HG03103 (cell line): ENCODE data around the gene TRAPPC4.
"Not testable (repeated sequence)": the region's sequence is repeated elsewhere in the genome, so short reads cannot be mapped to it uniquely, and the experiment has no call there.

Experiments used
- ATAC-seq: cut with Tn5 transposase; IDR thresholded peaks from one replicate; pipeline ENCODE4 v1.9.1; 2021; ENCODE audit warnings: low read depth; ENCODE audit not compliant: unreplicated experiment

The TRAPPC4 gene

DNA sequence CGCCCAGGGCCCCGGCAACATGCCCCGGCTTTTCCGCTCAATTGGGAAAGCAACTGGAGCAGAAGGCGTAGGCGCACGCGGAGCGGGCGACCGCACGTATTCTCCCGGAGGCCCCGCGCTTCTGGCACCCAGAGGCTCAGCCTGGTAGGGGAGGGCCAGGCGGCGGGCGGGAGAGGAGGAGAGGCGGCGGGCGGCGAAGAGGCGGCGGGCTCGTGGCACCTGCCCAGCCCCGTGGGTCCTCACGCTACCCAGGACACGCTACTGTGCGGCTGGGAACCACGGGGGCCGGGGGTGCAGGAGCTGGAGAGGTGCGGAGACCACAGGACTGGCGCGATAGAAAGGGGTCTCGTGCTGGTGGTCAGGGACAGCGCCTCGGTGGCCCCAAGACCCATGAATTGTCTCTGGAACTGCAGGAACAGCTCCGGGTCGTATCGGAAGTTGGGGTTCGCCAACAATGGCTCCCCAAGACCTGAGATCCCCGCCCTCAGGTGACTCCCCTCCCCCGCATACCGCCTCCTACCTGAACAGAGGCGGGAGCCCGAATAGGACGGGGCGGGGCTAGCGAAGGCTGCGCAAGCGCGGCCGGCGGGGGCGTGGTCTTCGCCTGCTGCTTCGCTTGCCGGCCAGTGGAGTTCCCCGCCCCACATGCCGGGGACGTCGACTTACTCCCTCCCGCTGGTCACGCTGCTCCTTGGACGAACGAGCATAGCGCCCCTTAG, 11.9 kb downstream of the TRAPPC4 start, which contains the start of gene SLC37A4:
Gene SLC37A4, minus strand, starts transcription at position 549 of the 719 bp plus-strand sequence.
- peak; percentile 74 for ATAC-seq

DNA sequence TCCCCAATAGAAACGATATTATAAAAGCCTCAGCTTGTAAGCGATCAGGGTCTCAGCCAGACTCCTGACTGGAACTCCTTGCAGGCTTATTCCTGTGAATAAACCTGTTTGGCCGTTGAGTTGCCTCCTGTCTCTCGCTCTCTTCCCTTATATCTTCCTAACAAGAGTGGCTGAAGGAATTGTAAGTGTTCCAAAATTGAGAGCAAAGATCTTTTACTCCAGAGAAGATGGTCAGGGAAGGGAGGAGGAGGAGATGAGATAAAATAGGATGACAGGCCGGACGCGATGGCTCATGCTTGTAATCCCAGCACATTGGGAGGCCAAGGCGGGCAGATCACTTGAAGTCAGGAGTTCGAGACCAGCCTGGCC, 13.3 kb downstream of the TRAPPC4 start:
- no peak for ATAC-seq

DNA sequence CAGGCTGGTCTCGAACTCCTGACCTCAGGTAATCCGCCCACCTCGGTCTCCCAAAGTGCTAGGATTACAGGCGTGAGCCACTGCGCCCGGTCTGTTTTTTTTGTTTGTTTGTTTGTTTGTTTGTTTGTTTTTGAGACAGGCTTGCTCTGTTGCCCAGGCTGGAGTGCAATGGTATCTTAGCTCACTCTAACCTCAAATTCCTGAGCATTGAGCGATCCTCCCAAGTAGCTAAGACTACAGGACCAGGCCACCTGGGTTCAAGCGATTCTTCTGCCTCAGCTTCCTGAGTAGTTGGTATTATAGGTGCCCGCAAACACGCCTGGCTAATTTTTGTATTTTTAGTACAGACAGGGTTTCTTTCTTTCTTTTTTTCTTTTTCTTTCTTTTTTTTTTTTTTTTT, 14.9 kb downstream of the TRAPPC4 start:
- not testable (repeated sequence) for ATAC-seq

DNA sequence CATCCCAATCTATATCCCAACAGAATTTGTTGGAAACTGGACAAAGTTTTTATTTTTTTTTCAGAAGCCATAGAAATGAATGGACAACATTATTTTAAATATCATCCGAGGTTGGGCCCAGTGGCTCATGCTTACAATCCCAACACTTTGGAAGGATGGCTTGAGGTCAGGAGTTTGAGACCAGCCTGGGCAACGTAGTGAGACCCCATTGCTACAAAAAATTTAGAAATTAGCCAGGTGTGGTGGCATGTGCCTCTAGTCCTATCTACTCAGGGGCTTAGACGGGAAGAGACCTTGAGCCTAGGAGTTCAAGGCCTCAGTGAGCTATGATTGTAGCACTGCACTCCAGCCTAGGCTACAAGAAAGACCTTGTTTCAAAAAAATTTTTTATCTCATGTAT, 16.2 kb downstream of the TRAPPC4 start:
- no peak for ATAC-seq

DNA sequence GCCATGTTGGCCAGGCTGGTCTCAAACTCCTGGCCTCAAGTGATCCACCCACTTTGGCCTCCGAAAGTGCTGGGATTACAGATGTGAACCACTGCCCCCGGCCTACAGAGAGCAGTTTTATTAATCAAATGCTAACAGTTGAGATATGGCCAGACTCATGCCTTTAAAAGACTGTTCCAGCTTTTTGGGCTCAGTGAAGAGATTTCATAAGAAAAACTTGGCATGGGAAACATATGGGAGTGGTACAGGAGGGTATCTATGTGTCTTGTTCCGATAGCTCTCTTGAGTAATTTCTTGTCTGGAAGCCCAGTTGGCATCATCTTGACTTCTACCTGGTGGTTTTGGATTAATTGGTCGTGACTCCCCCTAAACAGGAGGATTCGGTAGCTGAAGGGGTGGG, 20.3 kb downstream of the TRAPPC4 start:
- ATAC-seq: no peak

DNA sequence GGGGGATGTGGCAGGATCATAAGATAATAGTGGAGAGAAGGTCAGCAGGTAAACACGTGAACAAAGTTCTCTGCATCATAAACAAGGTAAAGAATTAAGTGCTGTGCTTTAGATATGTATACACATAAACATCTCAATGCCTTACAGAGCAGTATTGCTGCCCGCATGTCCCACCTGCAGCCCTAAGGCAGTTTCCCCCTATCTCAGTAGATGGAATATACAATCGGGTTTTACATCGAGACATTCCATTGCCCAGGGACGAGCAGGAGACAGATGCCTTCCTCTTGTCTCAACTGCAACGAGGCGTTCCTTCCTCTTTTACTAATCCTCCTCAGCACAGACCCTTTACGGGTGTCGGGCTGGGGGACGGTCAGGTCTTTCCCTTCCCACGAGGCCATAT, 20.9 kb downstream of the TRAPPC4 start:
- ATAC-seq: not testable (repeated sequence)

DNA sequence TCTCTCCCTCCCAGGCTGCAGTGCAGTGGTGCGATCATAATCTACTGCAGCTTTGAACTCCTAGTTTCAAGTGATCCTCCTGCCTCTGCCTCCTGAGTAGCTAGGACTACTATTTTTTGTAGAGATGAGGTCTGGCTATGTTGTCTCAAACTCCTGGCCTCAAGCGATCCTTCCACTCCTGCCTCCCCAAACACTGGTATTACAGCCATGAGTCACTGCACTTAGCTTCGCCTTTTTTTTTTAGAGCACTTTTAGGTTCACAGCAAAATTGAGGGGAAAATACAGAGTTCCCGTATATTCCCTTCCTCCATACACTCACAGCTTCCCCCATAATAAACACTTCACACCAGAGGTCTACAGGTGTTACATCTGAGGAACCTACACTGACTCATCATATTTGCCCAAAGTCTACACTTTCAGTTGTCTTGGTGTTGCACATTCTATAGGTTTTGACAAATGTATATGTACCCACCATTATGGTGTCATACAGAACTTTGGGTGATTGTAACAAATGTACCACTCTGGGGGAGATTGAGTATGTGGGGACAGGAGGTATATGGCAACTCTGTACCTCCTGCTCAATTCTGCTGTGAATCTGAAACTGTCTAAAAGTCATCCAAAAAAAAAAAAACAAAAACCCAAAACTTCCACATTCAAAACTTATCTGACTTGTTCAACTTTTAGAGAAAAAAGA, 23.4 kb downstream of the TRAPPC4 start:
- no peak for ATAC-seq

DNA sequence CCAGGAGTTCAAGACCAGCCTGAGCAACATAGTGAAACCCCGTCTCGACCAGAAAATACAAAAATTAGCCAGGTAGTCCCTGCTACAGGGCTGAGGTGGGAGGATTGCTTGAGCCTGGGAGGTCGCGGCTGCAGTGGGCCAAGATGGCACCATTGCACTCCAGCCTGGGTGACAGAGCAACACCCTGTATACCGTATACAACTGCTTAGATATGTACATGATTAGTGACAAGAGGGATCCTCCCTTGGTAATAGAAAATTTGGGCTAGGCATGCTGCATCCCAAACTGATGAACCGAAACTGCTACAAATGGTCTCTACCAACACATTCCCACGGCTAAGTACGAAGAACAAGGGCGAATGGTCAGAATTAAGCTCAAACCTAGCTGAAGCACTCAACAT, 24.4 kb downstream of the TRAPPC4 start:
- no peak for ATAC-seq

DNA sequence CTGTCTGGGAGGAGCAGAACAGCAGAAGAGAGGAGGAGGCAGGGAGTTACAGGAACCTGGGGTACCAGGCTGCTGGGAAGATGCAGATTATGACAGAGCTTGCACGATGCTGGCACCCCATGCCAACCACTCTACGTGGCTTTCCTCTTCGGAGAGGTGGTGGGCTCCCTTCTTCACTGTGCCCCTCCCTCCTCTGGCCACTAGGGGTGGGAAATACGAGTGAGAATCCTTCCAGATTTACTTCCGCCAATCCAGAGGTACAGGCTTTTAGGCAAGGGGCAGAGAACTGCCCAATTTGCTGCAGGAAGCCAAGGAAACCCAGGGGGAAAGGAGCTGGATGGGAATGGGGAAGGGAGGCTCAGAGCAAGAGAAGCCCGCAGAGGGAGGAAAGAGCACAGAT, 26.1 kb downstream of the TRAPPC4 start:
- ATAC-seq: no peak

DNA sequence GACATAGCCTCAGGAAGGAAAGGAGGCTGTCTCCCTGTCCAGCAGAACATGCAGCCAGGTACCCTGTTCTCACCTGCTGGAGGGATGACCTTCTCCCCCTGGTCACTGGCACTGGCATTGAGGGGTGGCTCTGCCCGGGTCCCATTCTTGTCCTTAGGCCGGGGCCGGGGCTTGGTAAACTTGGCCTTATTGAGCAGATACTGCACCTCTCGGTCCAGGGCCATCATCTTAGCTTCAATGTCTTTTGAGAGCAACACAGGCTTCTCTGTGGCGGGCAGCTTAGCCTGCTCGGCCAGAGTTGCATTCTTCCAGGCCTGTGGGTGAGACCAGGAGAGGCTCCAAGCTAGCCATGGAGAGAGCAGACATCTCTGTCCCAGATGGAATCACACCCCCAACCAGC, 27.9 kb downstream of the TRAPPC4 start:
- ATAC-seq: no peak

DNA sequence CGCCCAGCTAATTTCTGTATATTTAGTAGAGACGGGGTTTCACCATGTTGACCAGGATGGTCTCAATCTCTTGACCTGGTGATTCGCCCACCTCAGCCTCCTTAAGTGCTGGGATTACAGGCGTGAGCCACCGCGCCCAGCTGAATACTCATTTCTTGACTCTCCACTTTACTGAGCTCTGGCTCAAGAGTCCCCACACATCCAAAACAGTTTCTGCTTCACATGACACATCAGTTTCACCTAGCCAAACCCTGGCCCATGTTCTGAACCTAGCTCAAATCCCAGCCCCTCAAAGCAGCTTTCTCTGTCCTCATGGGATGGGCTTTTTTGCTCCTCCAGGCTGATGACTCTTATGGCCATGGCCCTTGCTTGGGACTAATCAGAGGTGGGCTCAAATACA, 28.6 kb downstream of the TRAPPC4 start:
- no peak for ATAC-seq

DNA sequence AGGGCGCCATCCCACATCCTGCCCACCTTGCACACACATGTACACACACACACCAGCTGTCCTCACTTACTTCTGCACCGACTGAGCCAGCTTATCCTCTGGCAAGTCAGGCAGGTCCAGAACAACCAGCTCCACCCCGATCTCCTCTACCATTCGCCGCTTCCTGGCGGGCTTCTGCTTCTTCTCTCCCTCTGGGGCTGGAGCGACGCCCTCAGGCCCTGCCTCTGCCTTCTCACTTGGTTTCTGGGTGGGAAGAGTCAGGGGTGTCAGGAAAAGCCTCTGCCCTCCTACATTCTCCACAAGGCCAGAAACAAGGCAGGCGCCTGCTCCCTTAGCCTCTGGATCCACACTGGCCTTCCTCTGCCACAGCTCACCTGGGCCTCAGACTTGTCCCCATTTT, 30.1 kb downstream of the TRAPPC4 start:
- ATAC-seq: no peak

DNA sequence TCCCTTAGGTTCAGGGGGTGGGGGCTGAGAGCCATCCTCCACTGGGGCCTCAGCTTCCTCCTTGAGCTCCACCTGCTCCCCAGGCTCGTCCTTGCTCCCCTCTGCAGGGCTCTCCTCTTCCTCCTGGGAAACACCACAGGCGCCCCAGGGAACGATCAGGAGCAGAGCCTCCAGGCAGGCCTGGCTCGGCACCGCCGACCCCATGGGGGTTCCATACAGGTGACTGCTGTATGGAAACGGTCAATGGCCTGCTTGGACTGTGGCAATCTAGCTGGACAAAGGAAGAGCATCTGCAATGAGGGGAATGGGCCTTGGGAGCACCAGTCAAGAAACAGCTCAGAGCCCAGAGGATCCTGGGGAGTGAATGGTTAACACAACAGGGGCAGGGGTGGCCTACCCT, 30.5 kb downstream of the TRAPPC4 start:
- ATAC-seq: no peak

DNA sequence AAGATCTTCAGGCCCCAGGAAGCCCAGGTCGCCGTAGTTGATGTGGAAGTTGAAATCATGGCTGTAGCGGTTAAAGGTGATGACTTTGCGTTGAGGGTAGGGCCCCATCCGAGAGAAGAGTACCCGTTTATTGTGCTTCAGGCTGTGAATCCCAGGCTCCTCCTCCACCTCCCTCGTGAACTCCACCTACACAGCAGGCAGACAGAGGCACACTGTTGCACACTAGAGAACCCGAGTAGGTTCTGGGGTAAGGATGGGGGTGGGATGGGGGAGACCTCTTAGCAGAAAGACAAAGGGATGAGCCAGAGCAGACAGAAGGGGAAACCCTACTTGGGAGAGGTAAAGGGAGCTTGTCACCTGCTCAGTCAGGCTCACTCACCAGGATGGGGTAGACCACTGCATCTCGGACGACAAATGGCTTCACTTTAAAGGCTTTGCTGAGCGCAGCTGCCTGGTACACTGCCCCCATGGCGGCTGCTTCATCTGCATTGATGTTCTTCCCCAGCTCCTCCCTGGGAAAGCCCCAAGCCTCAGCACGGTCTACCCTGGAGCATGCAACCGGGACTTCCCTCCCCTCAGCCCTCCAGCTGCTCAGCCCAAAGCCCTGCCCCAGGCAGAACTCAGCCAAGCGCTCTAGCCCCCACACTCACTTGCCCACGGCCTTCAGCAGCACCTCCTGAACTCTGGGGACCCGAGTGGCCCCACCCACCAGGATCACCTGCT, 33.0 kb downstream of the TRAPPC4 start:
- no peak for ATAC-seq

DNA sequence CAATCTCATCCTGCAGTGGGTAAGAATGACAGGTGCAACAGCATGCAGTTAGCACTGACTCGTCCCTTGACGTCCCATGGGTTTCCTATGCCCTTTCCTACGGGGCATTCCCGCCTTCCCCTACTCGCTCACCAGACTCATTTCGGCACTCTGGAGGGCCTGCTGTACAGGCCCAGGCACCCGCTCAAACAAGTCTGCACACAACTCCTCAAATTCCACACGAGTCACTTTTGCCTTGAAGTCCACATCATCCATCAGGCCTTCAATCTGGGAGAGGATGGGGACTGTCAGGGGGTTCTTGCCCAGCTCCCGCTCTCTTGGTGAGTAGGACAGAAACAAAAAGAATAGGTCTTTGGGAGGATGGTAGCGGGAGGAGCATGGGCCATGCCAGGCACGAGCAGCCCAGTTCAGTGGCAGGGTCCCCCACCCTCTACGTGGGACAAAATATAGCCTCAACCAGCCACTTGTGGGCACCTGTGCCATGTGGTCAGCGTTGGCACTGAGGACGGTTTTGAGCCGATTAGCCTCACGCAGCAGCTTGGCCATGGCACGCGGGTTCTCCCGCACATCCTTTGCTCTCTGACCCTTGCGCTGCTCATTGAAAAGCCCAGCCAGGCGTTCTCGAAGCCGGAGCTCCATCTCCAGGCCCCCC, 33.7 kb downstream of the TRAPPC4 start:
- no peak for ATAC-seq

DNA sequence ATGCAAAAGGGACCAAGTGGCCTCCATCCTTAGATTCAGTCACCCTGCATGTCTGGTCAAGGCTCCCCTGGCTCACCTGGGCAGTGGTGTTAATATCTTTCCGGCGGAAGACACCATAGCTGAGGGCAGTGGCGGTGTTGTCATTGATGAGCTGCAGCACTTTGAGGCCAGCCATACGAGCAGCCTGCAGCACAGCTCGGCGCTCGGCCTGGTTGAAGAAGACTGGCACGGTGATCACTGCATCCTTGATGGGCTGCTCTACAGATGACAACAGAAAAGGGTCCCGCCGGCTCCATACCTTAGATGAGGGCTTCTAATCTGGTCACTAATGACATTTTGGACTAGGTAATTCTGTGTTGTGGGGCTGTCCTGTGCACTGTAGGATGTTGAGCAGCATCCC, 35.9 kb downstream of the TRAPPC4 start:
- ATAC-seq: no peak

DNA sequence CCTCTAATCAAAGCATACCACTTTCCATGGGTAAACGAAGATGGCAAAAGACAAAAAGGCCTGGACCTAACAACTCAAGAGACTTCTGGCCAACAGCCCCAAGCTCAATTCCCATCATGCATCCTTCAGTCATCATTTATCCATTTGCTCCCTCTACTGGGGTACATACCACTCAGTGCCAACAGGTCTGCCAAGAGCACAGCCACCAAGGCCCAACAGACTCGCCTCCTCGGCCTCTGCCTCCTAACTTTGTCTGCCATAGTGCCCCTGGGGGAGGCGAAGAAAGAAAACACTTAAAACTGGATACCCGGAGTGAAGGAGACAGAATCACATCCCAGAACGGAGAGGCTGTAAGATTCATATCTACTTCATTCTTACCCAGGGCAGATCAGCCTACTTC, 37.3 kb downstream of the TRAPPC4 start:
- ATAC-seq: no peak

DNA sequence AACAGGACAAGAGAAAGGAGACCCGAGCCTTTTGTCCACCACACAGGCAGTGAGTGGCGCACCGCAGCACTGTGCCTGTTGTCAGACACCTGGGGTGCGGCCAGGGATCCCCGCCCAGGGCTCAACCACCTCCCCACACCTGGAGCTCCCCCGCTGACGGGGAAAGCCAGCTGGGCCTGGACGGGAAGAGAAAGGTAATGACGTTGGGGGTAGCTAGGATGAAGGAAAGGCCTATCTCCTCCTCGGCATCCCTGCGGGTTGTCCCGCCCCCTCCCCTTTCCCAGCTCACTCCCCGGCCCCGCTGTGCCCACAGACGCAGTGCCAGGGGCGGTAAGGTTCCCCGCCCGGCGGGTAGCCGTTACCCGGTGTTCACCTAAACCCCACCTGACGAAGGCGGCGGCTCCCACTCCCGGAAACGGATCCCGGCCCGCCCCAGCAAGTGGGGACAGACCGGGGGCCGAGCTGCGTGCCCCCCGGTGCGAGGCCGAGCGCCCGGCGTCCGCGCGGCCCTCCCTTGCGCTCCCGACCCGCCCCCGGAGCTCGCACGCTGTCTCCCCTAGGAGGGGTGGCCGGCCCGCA, 37.9 kb downstream of the TRAPPC4 start:
- ATAC-seq: peak; percentile 5

DNA sequence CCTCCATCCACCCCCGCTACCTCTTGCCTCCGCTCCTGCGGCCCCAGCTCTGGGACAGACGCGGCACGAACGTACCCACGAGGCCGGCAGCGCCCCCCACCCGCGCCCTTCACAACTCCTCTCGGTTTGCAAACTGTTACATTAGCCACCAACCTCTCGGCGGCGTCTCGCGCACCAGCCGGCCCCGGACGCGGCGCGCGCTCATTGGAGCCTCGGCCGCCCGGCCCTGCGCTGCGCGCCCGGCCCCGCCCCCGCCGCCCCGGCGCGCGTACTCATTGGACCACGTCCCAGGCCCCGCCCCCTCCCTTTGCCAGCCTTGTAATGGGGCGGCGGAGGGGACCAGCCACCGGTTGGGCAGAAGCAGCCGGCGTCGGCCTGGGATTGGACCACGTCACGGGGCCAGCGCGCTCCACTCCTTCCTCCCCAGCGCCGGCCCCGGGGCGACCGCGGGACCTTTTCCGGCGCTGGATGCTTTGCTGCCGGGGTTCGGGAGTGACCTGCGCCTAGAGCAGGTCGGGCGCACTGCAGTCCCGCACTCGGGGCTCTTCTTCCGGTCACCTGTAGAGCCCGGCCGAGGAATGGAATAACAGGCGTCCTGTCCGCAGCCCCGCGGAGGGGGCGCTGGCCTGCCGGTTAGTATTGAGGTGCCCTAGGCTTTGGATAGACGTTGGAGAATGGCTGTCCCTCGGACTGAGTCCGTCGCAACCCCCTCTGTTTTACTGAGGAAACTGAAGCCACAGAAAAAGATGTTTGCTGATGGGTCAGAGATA, 38.6 kb downstream of the TRAPPC4 start, which contains the start of gene HYOU1:
Gene HYOU1, minus strand, starts transcription at position 206 of the 770 bp plus-strand sequence. CDS start 1,045 bp downstream, outside the sequence.
- ATAC-seq: peak; percentile 87

DNA sequence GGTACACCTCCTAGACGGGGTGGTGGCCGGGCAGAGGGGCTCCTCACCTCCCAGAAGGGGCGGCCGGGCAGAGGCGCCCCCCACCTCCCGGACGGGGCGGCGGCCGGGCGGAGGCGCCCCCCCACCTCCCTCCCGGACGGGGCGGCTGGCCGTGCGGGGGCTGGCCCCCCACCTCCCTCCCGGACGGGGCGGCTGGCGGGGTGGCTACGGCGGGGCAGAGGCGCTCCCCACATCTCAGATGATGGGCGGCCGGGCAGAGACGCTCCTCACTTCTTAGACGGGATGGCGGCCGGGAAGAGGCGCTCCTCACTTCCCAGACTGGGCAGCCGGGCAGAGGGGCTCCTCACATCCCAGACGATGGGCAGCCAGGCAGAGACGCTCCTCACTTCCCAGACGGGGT, 40.6 kb downstream of the TRAPPC4 start:
- not testable (repeated sequence) for ATAC-seq
